HuH-7.5 (cell line): ENCODE results near the gene BAG1.

Experiments used
- DNase-seq: peaks from one replicate; pipeline ENCODE4 v3.0.0; 2011; ENCODE audit warnings: low spot score

Gene BAG1

GRCh38 chr9:33210006-33210715 is 54.3 kb downstream of the BAG1 start:
- DNase-seq: no peak

DNA sequence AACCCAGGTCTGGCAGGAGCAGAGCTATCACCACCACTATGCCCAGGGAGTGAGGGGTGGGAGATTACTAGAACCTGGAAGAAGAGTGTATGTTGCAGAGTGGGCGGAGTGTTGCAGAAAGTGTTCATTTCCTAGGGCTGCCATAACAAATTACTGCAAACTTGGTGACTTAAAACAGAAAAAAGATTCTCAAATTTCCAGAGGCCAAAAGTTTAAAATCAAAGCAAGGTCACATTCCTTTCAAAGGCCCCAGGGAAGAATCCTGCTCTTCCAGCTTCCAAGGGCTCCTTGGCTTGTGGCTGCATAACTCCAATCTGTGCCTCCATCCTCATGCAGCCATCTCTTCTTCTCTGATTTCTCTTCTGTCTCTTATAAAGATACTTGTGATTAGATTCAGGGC is 55.1 kb downstream of the BAG1 start:
- no peak for DNase-seq

DNA sequence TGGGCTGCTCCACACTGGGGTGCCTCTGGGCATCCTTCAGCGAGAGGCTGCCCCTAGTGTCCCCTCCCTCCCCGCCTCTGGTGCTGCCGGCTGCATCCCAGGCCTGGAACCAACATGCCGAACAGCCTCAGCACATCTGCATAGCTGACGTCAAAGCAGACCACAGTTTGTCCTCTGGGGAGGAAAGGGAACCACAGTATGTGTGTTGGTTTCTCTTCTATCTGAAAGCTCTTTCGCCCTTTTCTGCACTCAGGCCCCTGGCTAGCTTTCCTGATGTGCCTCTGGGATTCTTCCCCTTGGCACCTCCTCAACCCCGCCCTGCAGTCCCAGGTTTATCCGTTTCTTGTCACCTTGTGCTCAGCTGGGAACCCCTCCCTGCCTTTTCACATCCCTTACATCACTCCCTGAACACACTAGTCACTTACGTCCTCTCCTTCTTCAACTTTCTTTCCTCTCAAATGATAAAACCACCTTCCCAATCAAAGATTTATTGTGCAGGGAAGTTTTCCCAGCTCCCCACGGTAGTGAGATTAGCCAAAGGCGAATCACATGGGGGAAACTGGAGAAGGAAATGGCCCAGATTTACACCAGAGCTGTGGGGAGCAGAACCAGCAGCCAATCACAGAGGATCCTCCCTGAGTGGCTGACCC is 61.8 kb downstream of the BAG1 start:
- no peak for DNase-seq
